OCI-LY7 (cell line): Measurements from ENCODE around the gene MACROD2. TPM values are rescaled to one million over a fixed set of nuclear protein-coding genes. Genes with fewer than 3 reads are reported as not detected.

Experiments
- BruUV-seq: library from RNA; stranded (reverse); fragments of 400-500 nt; replicated peaks from 2 replicates; lab custom pipeline; 2021; lab: Mats Ljungman, UMichigan
- CTCF ChIA-PET: fragments of 300-600 bp; sonication (Branson Sonifier 250); formaldehyde crosslinking; loops from one replicate; lab custom pipeline; 2022; ENCODE audit warnings: antibody characterized with exemption; ENCODE audit not compliant: unreplicated experiment; lab: Charles Lee
- POLR2A ChIA-PET: fragments of 300-600 bp; sonication (Branson Sonifier 250); formaldehyde crosslinking; loops from one replicate; lab custom pipeline; 2022; ENCODE audit warnings: antibody characterized with exemption; lab: Charles Lee
- DNase-seq: peaks from one replicate; pipeline ENCODE4 v3.0.0-alpha.2; 2015; ENCODE audit warnings: low spot score
- H2AFZ ChIP-seq: fragments of 200-600 bp; sonication (generic), shearing (Covaris generic); 2 replicates; pipeline ENCODE4 v1.6.1; 2014; ENCODE audit warnings: mild to moderate bottlenecking, antibody characterized with exemption, low read length, moderate library complexity
- H3K27ac ChIP-seq: fragments of 200-600 bp; sonication (generic); 2 replicates; pipeline ENCODE4 v1.5.1; 2014; ENCODE audit warnings: mixed run types, low read depth, mild to moderate bottlenecking, moderate library complexity, low read length, inconsistent platforms; ENCODE audit not compliant: poor library complexity, severe bottlenecking
- H3K36me3 ChIP-seq: fragments of 200-600 bp; sonication (generic); 2 replicates; pipeline ENCODE4 v1.6.1; 2014; ENCODE audit warnings: mild to moderate bottlenecking, antibody characterized with exemption, low read length, moderate library complexity, mixed read lengths; ENCODE audit not compliant: insufficient read depth
- H3K4me1 ChIP-seq: fragments of 200-600 bp; sonication (generic); 2 replicates; pipeline ENCODE4 v1.5.1; 2014; ENCODE audit warnings: mild to moderate bottlenecking, low read length; ENCODE audit not compliant: insufficient read depth, poor library complexity, severe bottlenecking
- H3K4me2 ChIP-seq: fragments of 200-600 bp; sonication (generic); 2 replicates; pipeline ENCODE4 v1.6.1; 2014; ENCODE audit warnings: mild to moderate bottlenecking, low read length
- H3K4me3 ChIP-seq: fragments of 200-600 bp; sonication (generic); 2 replicates; pipeline ENCODE4 v1.5.1; 2014; ENCODE audit warnings: mild to moderate bottlenecking, low read depth, low read length; ENCODE audit not compliant: poor library complexity, severe bottlenecking
- H3K79me2 ChIP-seq: fragments of 200-600 bp; sonication (generic); 2 replicates; pipeline ENCODE4 v1.6.1; 2016; ENCODE audit warnings: low read depth, mild to moderate bottlenecking, low read length, moderate library complexity, mixed read lengths; ENCODE audit not compliant: insufficient read depth
- H3K9me2 ChIP-seq: fragments of 200-600 bp; sonication (generic); 2 replicates; pipeline ENCODE4 v1.6.1; 2016; ENCODE audit warnings: mild to moderate bottlenecking, low read length, mixed read lengths; ENCODE audit not compliant: insufficient read depth
- H3K9me3 ChIP-seq: fragments of 200-600 bp; sonication (generic); 2 replicates; pipeline ENCODE4 v1.6.1; 2014; ENCODE audit warnings: mild to moderate bottlenecking, mixed run types, low read length, mixed read lengths
- H4K20me1 ChIP-seq: fragments of 200-600 bp; sonication (generic); 2 replicates; pipeline ENCODE4 v1.6.1; 2014; ENCODE audit warnings: mild to moderate bottlenecking, antibody characterized with exemption, low read length, moderate library complexity, mixed read lengths; ENCODE audit not compliant: insufficient read depth
- CTCF ChIP-seq: fragments of 200-600 bp; sonication (generic); conservative IDR thresholded peaks from 2 replicates; pipeline ENCODE4 v1.5.1; 2014; ENCODE audit warnings: mild to moderate bottlenecking, antibody characterized with exemption, low read length, moderate library complexity, mixed read lengths
- EZH2phosphoT487 ChIP-seq: fragments of 200-600 bp; sonication (generic); IDR thresholded peaks from 2 replicates; pipeline ENCODE4 v1.6.1; 2018; ENCODE audit warnings: low read depth, borderline replicate concordance, mild to moderate bottlenecking, mixed run types, antibody characterized with exemption, low read length, moderate library complexity, mixed read lengths
- intact Hi-C: fragments of 100-400 bp; cut with micrococcal nuclease; formaldehyde crosslinking; loops from one replicate; pipeline ENCODE4 v1.10.0; 2022; ENCODE audit not compliant: unreplicated experiment
- total RNA-seq, 2 experiments: library from RNA; depleted of rRNA in 1 of 2; stranded (reverse); fragments of >200 nt in 1 of 2; shearing (Covaris generic) in 1 of 2; gene quantifications; 2 replicates each; pipeline ENCODE4 v1.2.3, GENCODE V29; 2014 to 2022

MACROD2 gene
- total RNA-seq, 2 experiments from 2014 or later, result 0.09 to 4.5 TPM

DNA sequence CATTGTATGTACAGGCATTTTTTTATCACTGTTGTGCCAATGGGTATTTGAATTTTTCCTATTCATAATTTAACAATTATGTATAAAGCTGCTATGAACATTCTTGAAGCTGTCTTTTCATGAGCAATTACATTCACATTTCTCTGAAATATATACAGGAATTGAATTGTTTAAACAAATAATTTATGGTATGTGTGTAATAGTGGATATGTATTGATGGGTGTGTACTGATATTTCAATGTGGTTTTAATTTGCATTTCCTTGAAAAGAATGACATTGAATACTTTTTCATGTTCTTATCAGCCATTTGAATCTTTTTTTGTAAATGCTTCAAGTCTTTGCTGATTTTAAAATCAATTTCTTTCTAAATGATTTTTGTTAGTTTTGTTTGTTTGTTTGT, 971.5 kb downstream of the MACROD2 start:
- no peak overlapping the region for H3K4me3 ChIP-seq
- no peaks in the 10 kb centered on the region for H3K9me2 ChIP-seq
- H3K79me2 ChIP-seq, result no peaks in the 10 kb centered on the region
- DNase-seq, result no peak
- POLR2A ChIA-PET, result no interaction called here
- H3K4me1 ChIP-seq, result no peaks in the 10 kb centered on the region
- H3K4me2 ChIP-seq, result no peak overlapping the region
- TF ChIP-seq EZH2phosphoT487 (no peak), CTCF (no peak)
- no peaks in the 10 kb centered on the region for H3K36me3 ChIP-seq
- H4K20me1 ChIP-seq, result no peaks in the 10 kb centered on the region
- no TSS peak for BruUV-seq
- no peaks in the 10 kb centered on the region for H3K9me3 ChIP-seq
- intact Hi-C loops, result no loop called here
- H2AFZ ChIP-seq, result no peak overlapping the region
- H3K27ac ChIP-seq, result no peak overlapping the region
- CTCF ChIA-PET, result no interaction called here

DNA sequence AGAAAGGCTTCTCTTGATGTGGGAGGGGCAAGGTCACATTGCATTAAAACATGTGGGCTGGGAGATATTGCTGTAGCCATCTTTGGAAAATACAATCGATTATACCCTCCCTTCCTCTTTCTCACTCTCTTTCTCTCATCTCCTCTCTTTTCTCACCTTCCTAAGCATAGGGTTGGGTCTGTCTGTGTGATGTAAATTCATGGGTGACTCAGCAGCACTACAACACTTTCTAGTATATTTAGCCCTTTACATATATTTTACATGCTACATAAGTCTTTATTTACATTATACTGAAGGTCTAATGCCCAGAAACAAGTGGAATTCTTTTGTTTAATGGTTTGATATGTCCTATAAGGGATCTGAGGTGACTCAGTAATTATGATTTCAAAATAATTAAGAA, 976.9 kb downstream of the MACROD2 start:
- Histone ChIP-seq H3K27ac (no peak overlapping the region), H3K9me3 (no peaks in the 10 kb centered on the region), H3K4me2 (no peak overlapping the region), H3K36me3 (no peaks in the 10 kb centered on the region), H2AFZ (no peak overlapping the region), H4K20me1 (no peaks in the 10 kb centered on the region), H3K9me2 (no peaks in the 10 kb centered on the region), H3K4me1 (no peaks in the 10 kb centered on the region), H3K4me3 (no peak overlapping the region), H3K79me2 (no peaks in the 10 kb centered on the region)
- no peak for TF ChIP-seq CTCF
- no peak for TF ChIP-seq EZH2phosphoT487
- intact Hi-C loops, result no loop called here
- CTCF ChIA-PET, result no interaction called here
- POLR2A ChIA-PET, result no interaction called here
- no TSS peak for BruUV-seq
- DNase-seq, result no peak

DNA sequence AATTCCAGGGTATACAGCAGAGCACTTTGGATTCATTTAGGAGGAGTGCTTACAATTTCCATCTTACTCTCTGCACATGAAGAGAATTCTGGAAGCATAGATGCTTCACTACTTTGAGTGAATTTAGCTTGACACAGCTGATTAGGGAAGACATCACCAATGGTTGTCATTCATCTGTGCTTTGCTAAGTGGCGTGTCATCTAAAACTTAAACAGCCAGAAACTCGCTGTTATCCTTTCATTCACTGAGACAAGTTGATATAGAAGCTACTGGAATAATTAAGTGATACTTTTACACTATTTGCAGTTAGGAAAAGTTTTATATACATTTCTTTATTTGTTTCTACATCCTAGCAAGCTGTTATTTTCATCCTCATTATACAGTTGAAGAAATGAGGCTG, 977.4 kb downstream of the MACROD2 start:
- Histone ChIP-seq H3K4me3 (no peak overlapping the region), H3K4me1 (no peaks in the 10 kb centered on the region), H4K20me1 (no peaks in the 10 kb centered on the region), H3K27ac (no peak overlapping the region), H3K9me2 (no peaks in the 10 kb centered on the region), H3K9me3 (no peaks in the 10 kb centered on the region), H2AFZ (no peak overlapping the region), H3K79me2 (no peaks in the 10 kb centered on the region), H3K4me2 (no peak overlapping the region), H3K36me3 (no peaks in the 10 kb centered on the region)
- no TSS peak for BruUV-seq
- ChIA-PET POLR2A (interaction anchor here (0.6 to 0.7 kb wide), 2 partner anchors 131 to 605 kb away, joined by 3 to 4 read pairs; no protein-coding TSS in a partner anchor), CTCF (no interaction called here)
- intact Hi-C loops, result no loop called here
- DNase-seq, result no peak
- TF ChIP-seq CTCF (no peak), EZH2phosphoT487 (no peak)
